Mammary epithelial cell (primary cell): ENCODE results near the gene TSR1.

Experiments used
- EZH2 ChIP-seq: IDR thresholded peaks from 2 replicates; pipeline ENCODE4 v1.6.1; 2012; ENCODE audit warnings: low read length, inconsistent platforms, borderline replicate concordance
- TF ChIP-seq, protein P1 (sequence below), 2 donors: IDR thresholded peaks in 1 of 2; conservative IDR thresholded peaks in 1 of 2; 2 replicates each; pipeline ENCODE4 v1.5.1; 2011 to 2012; ENCODE audit warnings: inconsistent platforms in 2 of 2, low read length in 2 of 2, mild to moderate bottlenecking in 2 of 2, control low read depth in 1 of 2, low read depth in 1 of 2; ENCODE audit not compliant: insufficient read depth in 1 of 2; ENCODE audit errors: extremely low read depth in 1 of 2

DNA sequence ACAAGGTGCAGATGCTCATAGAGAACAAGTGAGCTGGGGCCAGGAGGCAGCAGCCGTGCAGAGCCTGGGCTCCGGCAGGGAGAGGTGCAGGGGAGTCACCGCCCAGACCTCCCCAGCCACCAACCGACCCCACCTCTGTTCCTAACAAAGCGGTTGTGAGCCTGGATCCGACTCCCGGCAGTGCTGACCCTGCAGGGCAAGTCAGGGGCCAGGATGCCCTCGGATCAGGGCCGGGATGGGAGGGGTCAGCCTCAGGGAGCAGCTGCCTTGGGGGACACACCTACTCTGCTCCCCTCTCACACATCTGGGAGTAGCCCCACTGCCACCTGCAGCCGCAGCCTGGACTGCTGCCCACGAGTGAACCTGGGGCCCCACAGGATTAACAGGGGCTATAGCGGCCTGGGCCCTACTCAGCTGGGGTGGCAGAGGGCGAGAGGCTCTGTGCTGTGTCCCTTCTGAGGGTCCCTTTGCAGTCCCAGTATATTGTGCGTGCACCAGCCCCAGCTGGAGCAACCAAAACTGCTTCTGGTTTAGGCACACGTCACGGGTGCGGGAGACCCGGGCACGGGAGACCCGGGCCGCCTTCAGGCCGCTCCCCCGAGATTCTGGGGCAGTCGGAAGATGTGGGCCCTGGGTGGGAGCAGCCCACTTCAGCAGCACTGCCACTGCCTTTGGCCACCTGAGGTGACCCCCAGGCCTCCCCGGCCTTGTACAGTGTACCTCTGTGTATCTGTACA, 43.4 kb upstream of the TSR1 start:
- TF ChIP-seq, protein P1, sequence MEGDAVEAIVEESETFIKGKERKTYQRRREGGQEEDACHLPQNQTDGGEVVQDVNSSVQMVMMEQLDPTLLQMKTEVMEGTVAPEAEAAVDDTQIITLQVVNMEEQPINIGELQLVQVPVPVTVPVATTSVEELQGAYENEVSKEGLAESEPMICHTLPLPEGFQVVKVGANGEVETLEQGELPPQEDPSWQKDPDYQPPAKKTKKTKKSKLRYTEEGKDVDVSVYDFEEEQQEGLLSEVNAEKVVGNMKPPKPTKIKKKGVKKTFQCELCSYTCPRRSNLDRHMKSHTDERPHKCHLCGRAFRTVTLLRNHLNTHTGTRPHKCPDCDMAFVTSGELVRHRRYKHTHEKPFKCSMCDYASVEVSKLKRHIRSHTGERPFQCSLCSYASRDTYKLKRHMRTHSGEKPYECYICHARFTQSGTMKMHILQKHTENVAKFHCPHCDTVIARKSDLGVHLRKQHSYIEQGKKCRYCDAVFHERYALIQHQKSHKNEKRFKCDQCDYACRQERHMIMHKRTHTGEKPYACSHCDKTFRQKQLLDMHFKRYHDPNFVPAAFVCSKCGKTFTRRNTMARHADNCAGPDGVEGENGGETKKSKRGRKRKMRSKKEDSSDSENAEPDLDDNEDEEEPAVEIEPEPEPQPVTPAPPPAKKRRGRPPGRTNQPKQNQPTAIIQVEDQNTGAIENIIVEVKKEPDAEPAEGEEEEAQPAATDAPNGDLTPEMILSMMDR (conservative IDR thresholded peaks at IDR 0.05 in 1 of 2, IDR thresholded peaks at IDR 0.05 in 1 of 2; ENCODE audit: extremely low read depth in 1 of 2, insufficient read depth in 1 of 2, low read depth in 1 of 2, low read length in 2 of 2): no peak
- TF ChIP-seq EZH2: no peak
